Body of pancreas (tissue), 4 donors: ENCODE data around the gene ABCB7.

Experiments
- POLR2A ChIP-seq, 3 donors: fragments of 450-650 bp; IDR thresholded peaks; one replicate each; pipeline ENCODE4 v1.6.1; 2016; ENCODE audit warnings: antibody characterized with exemption in 3 of 3, mild to moderate bottlenecking in 2 of 3
- TF ChIP-seq, protein P1 (sequence below), 7 experiments: fragments of 450-650 bp in 4 of 7; fragments of 200-600 bp in 3 of 7; sonication (generic) in 3 of 7; IDR thresholded peaks; one replicate each; pipeline ENCODE4 v1.5.1; 2016 to 2019; ENCODE audit warnings: antibody characterized with exemption in 7 of 7

DNA sequence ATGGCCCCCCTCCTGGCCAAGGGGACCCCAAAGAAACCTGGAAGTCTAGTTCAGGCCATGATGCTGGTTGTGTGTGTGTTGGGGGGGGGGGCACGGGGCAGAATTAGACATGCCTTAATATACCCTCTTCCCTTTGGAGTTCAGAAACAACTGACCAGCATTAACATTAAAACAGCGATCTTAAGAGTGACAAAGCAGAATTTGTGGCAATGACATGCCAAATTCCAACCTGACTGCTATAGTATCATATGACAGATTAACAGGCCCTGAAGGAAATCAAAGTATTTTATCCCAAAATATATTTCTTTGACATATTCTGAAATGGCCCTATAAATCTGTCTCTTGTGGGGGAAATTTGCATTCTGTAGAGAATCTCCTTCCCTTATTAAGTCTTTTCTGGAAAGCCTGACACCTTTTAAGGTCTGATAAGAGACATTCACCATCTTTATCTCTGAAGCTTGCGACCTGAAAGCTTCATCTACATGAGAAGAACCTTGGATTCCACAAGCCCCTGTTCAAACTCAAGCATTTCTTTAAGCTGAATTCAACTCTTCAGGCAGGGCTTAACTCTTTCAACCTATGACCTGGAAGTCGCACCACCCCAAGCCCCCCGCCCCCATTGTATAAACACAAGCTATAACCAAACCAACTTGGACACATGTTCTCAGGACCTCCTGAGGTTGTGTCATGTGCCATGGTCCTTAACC, 40.2 kb downstream of the ABCB7 start:
- no peak for TF ChIP-seq POLR2A (IDR thresholded peaks at IDR 0.05)
- TF ChIP-seq, protein P1, sequence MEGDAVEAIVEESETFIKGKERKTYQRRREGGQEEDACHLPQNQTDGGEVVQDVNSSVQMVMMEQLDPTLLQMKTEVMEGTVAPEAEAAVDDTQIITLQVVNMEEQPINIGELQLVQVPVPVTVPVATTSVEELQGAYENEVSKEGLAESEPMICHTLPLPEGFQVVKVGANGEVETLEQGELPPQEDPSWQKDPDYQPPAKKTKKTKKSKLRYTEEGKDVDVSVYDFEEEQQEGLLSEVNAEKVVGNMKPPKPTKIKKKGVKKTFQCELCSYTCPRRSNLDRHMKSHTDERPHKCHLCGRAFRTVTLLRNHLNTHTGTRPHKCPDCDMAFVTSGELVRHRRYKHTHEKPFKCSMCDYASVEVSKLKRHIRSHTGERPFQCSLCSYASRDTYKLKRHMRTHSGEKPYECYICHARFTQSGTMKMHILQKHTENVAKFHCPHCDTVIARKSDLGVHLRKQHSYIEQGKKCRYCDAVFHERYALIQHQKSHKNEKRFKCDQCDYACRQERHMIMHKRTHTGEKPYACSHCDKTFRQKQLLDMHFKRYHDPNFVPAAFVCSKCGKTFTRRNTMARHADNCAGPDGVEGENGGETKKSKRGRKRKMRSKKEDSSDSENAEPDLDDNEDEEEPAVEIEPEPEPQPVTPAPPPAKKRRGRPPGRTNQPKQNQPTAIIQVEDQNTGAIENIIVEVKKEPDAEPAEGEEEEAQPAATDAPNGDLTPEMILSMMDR (IDR thresholded peaks at IDR 0.05) = no peak
